Peyer's patch (tissue), 4 donors: ENCODE data around the gene KLF18.

Experiments
- POLR2A ChIP-seq, 2 donors: fragments of 450-650 bp; IDR thresholded peaks; one replicate each; pipeline ENCODE4 v1.5.1; 2017; ENCODE audit warnings: antibody characterized with exemption in 2 of 2, mild to moderate bottlenecking in 2 of 2, moderate library complexity in 2 of 2
- TF ChIP-seq, protein P1 (sequence below), 6 experiments: fragments of 450-650 bp in 4 of 6; fragments of 200-600 bp in 2 of 6; sonication (generic) in 1 of 6; IDR thresholded peaks; one replicate each; pipeline ENCODE4 v1.5.1; 2017 to 2019; ENCODE audit warnings: antibody characterized with exemption in 6 of 6, mild to moderate bottlenecking in 3 of 6, moderate library complexity in 1 of 6

DNA sequence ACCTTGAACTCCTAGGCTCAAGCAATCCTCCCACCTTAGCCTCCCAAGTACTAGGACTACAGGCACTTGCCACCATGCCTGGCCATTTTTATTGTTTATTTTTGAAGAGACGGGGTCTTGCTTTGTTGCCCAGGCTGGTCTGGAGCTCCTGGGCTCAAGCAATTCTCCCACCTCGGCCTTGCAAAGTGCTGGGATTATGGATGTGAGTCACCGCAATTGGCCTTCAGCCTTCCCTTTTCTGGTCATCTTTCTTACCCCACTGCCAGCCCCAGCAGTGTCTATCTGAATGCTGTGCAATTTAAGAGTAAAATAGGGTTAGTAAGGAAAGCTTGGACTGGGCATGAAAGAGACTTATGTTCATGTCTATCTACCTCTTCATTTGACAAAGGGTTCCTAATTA, 28.9 kb downstream of the KLF18 start:
- TF ChIP-seq, protein P1, sequence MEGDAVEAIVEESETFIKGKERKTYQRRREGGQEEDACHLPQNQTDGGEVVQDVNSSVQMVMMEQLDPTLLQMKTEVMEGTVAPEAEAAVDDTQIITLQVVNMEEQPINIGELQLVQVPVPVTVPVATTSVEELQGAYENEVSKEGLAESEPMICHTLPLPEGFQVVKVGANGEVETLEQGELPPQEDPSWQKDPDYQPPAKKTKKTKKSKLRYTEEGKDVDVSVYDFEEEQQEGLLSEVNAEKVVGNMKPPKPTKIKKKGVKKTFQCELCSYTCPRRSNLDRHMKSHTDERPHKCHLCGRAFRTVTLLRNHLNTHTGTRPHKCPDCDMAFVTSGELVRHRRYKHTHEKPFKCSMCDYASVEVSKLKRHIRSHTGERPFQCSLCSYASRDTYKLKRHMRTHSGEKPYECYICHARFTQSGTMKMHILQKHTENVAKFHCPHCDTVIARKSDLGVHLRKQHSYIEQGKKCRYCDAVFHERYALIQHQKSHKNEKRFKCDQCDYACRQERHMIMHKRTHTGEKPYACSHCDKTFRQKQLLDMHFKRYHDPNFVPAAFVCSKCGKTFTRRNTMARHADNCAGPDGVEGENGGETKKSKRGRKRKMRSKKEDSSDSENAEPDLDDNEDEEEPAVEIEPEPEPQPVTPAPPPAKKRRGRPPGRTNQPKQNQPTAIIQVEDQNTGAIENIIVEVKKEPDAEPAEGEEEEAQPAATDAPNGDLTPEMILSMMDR (IDR thresholded peaks at IDR 0.05) = no peak
- TF ChIP-seq POLR2A (IDR thresholded peaks at IDR 0.05) = no peak
